ENCODE data around the gene ATF7.

GRCh38 chr12:53603804-53604203 is 22.4 kb downstream of the ATF7 start:
- TF ChIP-seq CTCF (IDR thresholded peaks at IDR 0.05) (no peak), POLR2A (IDR thresholded peaks at IDR 0.05) (no peak)

All from esophagus squamous epithelium (tissue), 4 donors.